ENCODE measurements around the gene CHGA.

GRCh38 chr14:92984082-92984788, 61.3 kb downstream of the CHGA start:
- TF ChIP-seq CTCF (IDR thresholded peaks at IDR 0.05; ENCODE audit: borderline replicate concordance, extremely low read depth, low read length, poor library complexity, severe bottlenecking) (no peak), EZH2 (IDR thresholded peaks at IDR 0.05; ENCODE audit: borderline replicate concordance, low read depth, low read length, severe bottlenecking) (no peak)

All from DND-41 (cell line).